Heart left ventricle (tissue), 16 donors: Measurements from ENCODE around the gene ANKRD61. TPM values are rescaled to one million over a fixed set of nuclear protein-coding genes. Genes with fewer than 3 reads are reported as not detected.

Source experiments
- ATAC-seq, 4 donors: fragments of 200-7000 bp; cut with Tn5 transposase; one replicate each; pipeline ENCODE4 v1.9.1; 2020 to 2022; ENCODE audit warnings: moderate library complexity in 4 of 4, mild to moderate bottlenecking in 3 of 4, moderate number of reproducible peaks in 1 of 4
- DNase-seq, 5 donors: peaks; one replicate each; pipeline ENCODE4 v3.0.0-alpha.2; 2020
- H3K27ac ChIP-seq, 12 donors: fragments of 200-600 bp; sonication (generic) in 4 of 12; one replicate each; pipeline versions ENCODE4 v1.5.0 to v1.8.0; 2016 to 2022; ENCODE audit warnings: mild to moderate bottlenecking in 2 of 12
- H3K27me3 ChIP-seq, 9 donors: fragments of 200-600 bp; sonication (generic) in 2 of 9; one replicate each; pipeline versions ENCODE4 v1.5.1 to v1.8.0; 2016 to 2022; ENCODE audit warnings: mild to moderate bottlenecking in 3 of 9
- H3K36me3 ChIP-seq, 9 donors: fragments of 200-600 bp; sonication (generic) in 2 of 9; one replicate each; pipeline versions ENCODE4 v1.5.0 to v1.8.0; 2018 to 2022; ENCODE audit warnings: mild to moderate bottlenecking in 2 of 9
- H3K4me1 ChIP-seq, 12 donors: fragments of 200-600 bp; sonication (generic) in 4 of 12; one replicate each; pipeline versions ENCODE4 v1.5.0 to v1.8.0; 2016 to 2022; ENCODE audit warnings: mild to moderate bottlenecking in 3 of 12
- H3K4me3 ChIP-seq, 12 donors: fragments of 200-600 bp; sonication (generic) in 4 of 12; one replicate each; pipeline versions ENCODE4 v1.5.0 to v1.8.0; 2017 to 2022; ENCODE audit warnings: mild to moderate bottlenecking in 9 of 12, moderate library complexity in 4 of 12
- H3K9me3 ChIP-seq, 12 donors: fragments of 200-600 bp; sonication (generic) in 4 of 12; one replicate each; pipeline versions ENCODE4 v1.5.0 to v1.8.0; 2016 to 2022; ENCODE audit warnings: mild to moderate bottlenecking in 1 of 12
- POLR2A ChIP-seq, 2 donors: fragments of 450-650 bp; IDR thresholded peaks; one replicate each; pipeline ENCODE4 v1.6.1; 2017; ENCODE audit warnings: antibody characterized with exemption in 2 of 2, mild to moderate bottlenecking in 2 of 2, moderate library complexity in 2 of 2
- WGBS, 4 donors: extraction: QIAGEN DNeasy Blood & Tissue Kit in 2 of 4; methylation state at CpG; one replicate each; pipeline versions ENCODE4 v1.1.5 to v1.1.7; 2013 to 2018; 5-methylcytosine and 5-hydroxymethylcytosine counted together
- intact Hi-C, 10 donors: fragments of 100-400 bp; cut with DNase I; formaldehyde crosslinking; loops; one replicate each; pipeline versions ENCODE4 v1.11.1 to v1.14.2; 2022
- polyA plus RNA-seq, 2 donors: library from polyadenylated mRNA; stranded (reverse); fragments of 200-250 nt; gene quantifications; one replicate each; pipeline ENCODE4 v1.2.3, GENCODE V29; 2013
- total RNA-seq, 9 donors: library from RNA; depleted of rRNA in 2 of 9; stranded (reverse); fragments of >200 nt in 2 of 9; fragmentation: NEBNext Ultra II Directional in 3 of 9; extraction: Animal tissue kit (Norgen Biotek cat#: 25700) in 3 of 9; gene quantifications; one replicate each; pipeline versions ENCODE4 v1.1.0 to v1.2.4, GENCODE V29; 2016 to 2023
- TF ChIP-seq, protein P1 (sequence below), 12 donors: fragments of 200-600 bp; sonication (generic) in 4 of 12; IDR thresholded peaks; one replicate each; pipeline versions ENCODE4 v1.5.0 to v1.8.0; 2018 to 2022; ENCODE audit warnings: antibody characterized with exemption in 12 of 12, mild to moderate bottlenecking in 5 of 12
- donor health status: ischemic (EF 13 %, LVEDD 7.1; RV severe dilation, severe dysfunction).
- donor health status: healthy with polysubstance abuse.
- donor health status: DM: no; HTN: yes; CAD: no.
- donor health status: DM: no; HTN: no; CAD: no.
- donor health status: ischemic (EF 25% LVEDD 6.9; RV normal size, moderate dysfunction).
- donor health status: ischemic (EF 25% LVEDD 5.7; RV mildly dilated, moderate dysfunction).
- donor health status: healthy.
- donor health status: DM: yes; HTN: yes; CAD: no.
- donor health status: ischemic (EF 35%, LVEDD 5.7; RV mildly dilated, moderate dysfunction).
- donor health status: nonischemic (EF 11% LVEDD 7.7; RV severe dilation, severe dysfunction).
- donor health status: DM: yes; HTN: yes; CAD: no.
- donor health status: PGD.
- donor health status: ischemic (EF 29% LVEDD 5.4; RV normal size, mild dysfunction).
- donor health status: nonischemic (EF 23%, LVEDD 6.1; RV moderate dilation, normal function).

The ANKRD61 gene
- total and polyA plus RNA-seq, 11 donors: 0.19 to 0.28 (median 0.25) TPM; not detected in 8

DNA sequence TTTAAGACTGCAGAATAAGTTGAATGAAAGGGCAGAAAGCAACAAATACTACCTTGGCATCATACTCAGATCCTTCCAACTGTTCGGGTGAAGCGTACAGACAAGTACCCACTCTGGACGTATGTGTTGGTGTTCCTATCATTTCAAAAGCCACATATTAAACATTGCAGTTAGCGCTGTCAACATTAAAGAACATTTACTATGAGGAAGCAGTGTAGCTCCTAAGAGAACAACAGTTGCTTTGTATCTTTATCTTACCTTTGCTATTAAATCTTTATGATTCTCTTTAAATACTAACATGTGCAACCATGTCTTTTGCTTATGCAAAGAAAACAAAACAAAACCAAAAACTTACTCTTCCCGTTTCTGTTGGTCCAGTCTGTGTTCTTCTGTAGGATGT lies 2.6 kb upstream of the ANKRD61 start:
- DNase-seq: no peak
- WGBS, 4 donors: 89 to 95% (median 93%) methylated on average over 5 of the region's 5 CpGs
- TF ChIP-seq, protein P1, sequence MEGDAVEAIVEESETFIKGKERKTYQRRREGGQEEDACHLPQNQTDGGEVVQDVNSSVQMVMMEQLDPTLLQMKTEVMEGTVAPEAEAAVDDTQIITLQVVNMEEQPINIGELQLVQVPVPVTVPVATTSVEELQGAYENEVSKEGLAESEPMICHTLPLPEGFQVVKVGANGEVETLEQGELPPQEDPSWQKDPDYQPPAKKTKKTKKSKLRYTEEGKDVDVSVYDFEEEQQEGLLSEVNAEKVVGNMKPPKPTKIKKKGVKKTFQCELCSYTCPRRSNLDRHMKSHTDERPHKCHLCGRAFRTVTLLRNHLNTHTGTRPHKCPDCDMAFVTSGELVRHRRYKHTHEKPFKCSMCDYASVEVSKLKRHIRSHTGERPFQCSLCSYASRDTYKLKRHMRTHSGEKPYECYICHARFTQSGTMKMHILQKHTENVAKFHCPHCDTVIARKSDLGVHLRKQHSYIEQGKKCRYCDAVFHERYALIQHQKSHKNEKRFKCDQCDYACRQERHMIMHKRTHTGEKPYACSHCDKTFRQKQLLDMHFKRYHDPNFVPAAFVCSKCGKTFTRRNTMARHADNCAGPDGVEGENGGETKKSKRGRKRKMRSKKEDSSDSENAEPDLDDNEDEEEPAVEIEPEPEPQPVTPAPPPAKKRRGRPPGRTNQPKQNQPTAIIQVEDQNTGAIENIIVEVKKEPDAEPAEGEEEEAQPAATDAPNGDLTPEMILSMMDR (IDR thresholded peaks at IDR 0.05): no peak
- TF ChIP-seq POLR2A (IDR thresholded peaks at IDR 0.05): no peak
- Histone ChIP-seq H3K27me3 (no peaks in the 10 kb centered on the region), H3K4me1 (peaks cover 0 to 37% (median 9%) of the 10 kb centered on the region in 12 donors), H3K36me3 (peaks cover 0 to 94% (median 81%) of the 10 kb centered on the region in 9 donors), H3K27ac (no peak overlapping the region), H3K4me3 (no peak overlapping the region), H3K9me3 (no peaks in the 10 kb centered on the region)
- intact Hi-C loops: no loop called here
- ATAC-seq: no peak

DNA sequence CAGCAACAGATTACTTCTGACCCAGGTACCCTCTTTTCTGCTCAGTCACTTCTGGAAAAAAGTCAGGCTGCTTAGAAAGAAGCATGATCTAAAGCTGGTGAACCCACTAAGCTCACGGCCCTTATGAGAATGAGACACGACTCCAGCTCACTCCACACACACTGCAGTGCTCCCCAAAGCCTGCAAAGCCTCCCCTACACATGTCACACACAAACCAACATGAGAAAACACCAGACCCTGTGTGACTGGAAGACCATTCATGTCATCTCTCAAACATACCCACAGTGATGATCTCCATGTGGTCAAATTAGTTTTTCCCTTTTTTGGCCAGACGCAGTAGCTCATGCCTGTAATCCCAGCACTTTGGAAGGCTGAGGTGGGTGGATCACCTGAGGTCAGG lies 391 bp downstream of the ANKRD61 start:
- ATAC-seq: no peak
- no peak for TF ChIP-seq POLR2A (IDR thresholded peaks at IDR 0.05)
- TF ChIP-seq, protein P1 (IDR thresholded peaks at IDR 0.05): no peak
- Histone ChIP-seq H3K27ac (no peak overlapping the region), H3K9me3 (no peaks in the 10 kb centered on the region), H3K36me3 (peaks cover 0 to 94% (median 82%) of the 10 kb centered on the region in 9 donors), H3K4me1 (peaks cover 0 to 11% (median under 1%) of the 10 kb centered on the region in 12 donors), H3K4me3 (no peak overlapping the region), H3K27me3 (no peaks in the 10 kb centered on the region)
- WGBS, 4 donors: 86 to 97% (median 93%) methylated on average over 3 of the region's 3 CpGs
- no peak for DNase-seq
- intact Hi-C loops: loop anchor here in 1 of 10 donors (10.0 kb wide), 1 partner anchor 113 kb away; no protein-coding TSS in a partner anchor

DNA sequence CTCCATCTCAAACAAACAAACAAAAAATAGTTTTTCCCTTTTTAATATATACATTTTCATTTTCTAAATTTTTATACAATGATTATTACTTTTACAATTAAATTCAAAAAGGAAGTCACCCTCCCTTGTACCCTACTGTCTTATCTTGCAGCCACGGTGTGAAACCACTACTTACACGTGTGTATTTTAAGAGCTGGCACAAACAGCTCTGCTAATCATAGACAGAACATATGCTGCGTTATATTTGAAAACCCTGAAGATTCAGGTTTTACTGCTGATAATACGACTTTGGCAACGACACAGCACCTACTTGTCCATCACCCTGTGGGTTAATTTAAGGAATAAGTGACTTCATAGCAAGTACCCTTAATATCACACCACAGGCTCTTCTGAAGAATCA lies 991 bp downstream of the ANKRD61 start:
- H3K36me3 ChIP-seq: peaks cover 0 to 94% (median 82%) of the 10 kb centered on the region in 9 donors

DNA sequence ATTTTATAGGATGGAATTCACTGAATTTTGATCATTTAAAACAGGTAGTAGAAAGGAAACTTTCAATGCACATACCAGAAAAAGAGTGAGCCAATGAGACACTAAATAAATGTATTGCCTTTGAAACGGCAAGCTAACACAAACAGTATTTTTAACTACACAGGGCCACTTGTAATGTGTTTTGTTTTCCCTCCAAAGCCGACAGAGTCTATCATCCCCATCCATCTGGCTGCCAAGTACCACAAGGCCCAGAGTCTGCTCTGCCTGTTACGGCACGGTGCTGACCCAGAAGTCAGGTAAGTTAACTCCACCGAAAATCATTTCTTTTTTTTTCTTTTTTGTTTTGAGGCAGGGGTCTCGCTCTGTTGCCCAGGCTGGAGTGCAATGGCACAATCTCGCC lies 1.5 kb downstream of the ANKRD61 start:
- intact Hi-C loops: loop anchor here in 1 of 10 donors (10.0 kb wide), 1 partner anchor 112 kb away; no protein-coding TSS in a partner anchor
- Histone ChIP-seq H3K36me3 (peaks cover 0 to 94% (median 82%) of the 10 kb centered on the region in 9 donors), H3K27ac (no peak overlapping the region), H3K4me3 (no peak overlapping the region), H3K9me3 (no peaks in the 10 kb centered on the region), H3K27me3 (no peaks in the 10 kb centered on the region), H3K4me1 (peaks cover 0 to 8% (median 0%) of the 10 kb centered on the region in 12 donors)
- ATAC-seq: no peak
- TF ChIP-seq POLR2A (IDR thresholded peaks at IDR 0.05): no peak
- TF ChIP-seq, protein P1 (IDR thresholded peaks at IDR 0.05): no peak
- WGBS, 4 donors: 75 to 78% (median 76%) methylated on average over 7 of the region's 7 CpGs
- DNase-seq: no peak

More for the DNA sequence above, 991 bp downstream of the ANKRD61 start:
- no peaks in the 10 kb centered on the region for H3K9me3 ChIP-seq
- ATAC-seq: no peak
- 46 to 59% (median 54%) methylated on average over 5 of the region's 5 CpGs for WGBS, 4 donors
- H3K4me1 ChIP-seq: peaks cover 0 to 8% (median 0%) of the 10 kb centered on the region in 12 donors
- no peak overlapping the region for H3K27ac ChIP-seq
- intact Hi-C loops: loop anchor here in 1 of 10 donors (10.0 kb wide), 1 partner anchor 113 kb away; no protein-coding TSS in a partner anchor
- H3K4me3 ChIP-seq: no peak overlapping the region
- no peaks in the 10 kb centered on the region for H3K27me3 ChIP-seq
- TF ChIP-seq, protein P1 (IDR thresholded peaks at IDR 0.05): no peak
- no peak for TF ChIP-seq POLR2A (IDR thresholded peaks at IDR 0.05)
- DNase-seq: no peak
